Stimulated activated naive CD4-positive, alpha-beta T cell (primary cell): ENCODE measurements around the gene EXD3.

ENCODE experiments used
- DNase-seq, 6 experiments: peaks; one replicate each; lab custom pipeline; 2025; lab: John Stamatoyannopoulos, UW

Gene EXD3

GRCh38 chr9:137306066-137306849, 116.7 kb downstream of the EXD3 start:
- DNase-seq = no peak

- no peak for DNase-seq
These were observed 117.2 kb downstream of the EXD3 start for GRCh38 chr9:137305798-137306065.

- peak in 5 of 6 experiments; percentile 13 to 38 (median 35) for DNase-seq
These were observed 117.7 kb downstream of the EXD3 start for GRCh38 chr9:137305060-137305797.

- no peak for DNase-seq
These were observed 118.4 kb downstream of the EXD3 start for GRCh38 chr9:137304383-137305059.

GRCh38 chr9:137303893-137304382, 119.0 kb downstream of the EXD3 start:
- no peak for DNase-seq

DNA sequence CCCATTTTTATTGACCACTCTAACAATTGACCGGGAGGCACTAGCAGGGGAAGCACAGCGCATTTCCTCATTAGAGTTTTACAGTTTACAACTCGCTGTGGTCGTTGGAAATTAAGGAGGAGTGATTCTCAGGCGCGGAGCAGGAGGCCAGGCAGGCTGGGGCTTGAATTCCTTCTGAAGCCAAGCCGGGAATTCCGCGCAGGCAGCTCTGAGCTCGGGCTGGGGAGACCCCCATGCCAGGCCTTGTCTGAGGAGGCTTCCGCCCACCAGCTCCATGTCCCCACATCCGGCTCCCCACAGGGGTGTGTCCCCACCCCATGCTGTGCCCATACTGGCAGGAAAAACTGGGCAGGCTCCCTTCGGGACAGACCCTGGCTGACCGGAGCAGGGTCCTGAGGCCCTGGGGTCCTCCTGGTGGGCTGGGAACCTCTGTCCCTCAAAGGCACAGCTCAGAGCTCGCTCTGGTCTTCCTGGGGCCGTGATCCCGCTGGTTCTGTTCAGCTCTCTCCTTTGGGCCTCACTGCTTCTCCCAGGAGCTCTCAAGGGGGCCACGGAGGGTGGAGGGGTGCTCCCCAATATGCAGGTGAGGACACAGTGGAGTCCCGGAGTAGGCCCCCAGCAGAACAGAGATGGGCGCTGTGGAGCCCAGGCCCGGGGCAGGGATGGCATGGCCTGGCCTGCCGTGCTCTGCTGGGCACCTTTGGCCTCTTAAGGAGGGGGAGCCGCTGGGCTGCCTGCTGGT, 119.6 kb downstream of the EXD3 start:
- no peak for DNase-seq

DNA sequence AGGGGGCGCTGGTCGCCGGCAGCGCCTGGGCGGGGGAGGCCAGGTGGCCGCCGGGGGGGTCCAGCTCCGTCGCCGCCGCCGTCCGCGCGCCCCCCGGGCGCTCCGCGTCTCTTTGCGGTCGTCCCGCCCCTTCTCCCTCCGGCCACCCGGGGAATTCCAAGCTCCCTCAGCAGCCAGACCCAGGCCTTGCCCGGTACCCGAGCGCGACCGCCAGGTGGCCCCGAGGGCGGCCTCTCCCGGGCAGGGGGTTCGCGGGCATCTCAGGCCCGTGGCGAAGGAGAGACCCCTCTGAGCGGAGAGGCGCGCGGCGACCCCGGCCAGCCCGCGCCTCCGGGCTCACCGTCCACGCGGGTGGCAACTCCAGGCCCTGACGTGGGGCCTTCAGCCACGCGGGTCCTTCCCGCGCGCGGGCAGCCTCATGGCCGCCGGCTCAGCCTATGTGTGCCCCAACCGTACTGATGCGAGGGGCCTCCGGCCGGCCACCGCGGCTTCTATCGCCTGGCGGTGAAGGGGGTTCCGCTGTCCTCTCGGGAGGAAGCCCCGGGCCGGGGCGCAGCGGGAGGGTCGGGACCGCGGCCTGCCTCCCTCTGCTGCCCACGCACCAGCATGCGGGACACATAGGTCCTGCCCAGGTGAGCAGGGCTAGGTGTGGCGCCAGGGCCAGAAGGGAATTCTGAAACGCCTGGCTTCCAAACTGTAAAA, 120.4 kb downstream of the EXD3 start:
- no peak for DNase-seq

- DNase-seq = peak; percentile 82 to 93 (median 91)
These were observed 120.9 kb downstream of the EXD3 start, which contains the start of gene NRARP for GRCh38 chr9:137302118-137302448. Gene NRARP (minus strand): TSS chr9:137302271. CDS start chr9:137301928, 343 bp downstream.

DNA sequence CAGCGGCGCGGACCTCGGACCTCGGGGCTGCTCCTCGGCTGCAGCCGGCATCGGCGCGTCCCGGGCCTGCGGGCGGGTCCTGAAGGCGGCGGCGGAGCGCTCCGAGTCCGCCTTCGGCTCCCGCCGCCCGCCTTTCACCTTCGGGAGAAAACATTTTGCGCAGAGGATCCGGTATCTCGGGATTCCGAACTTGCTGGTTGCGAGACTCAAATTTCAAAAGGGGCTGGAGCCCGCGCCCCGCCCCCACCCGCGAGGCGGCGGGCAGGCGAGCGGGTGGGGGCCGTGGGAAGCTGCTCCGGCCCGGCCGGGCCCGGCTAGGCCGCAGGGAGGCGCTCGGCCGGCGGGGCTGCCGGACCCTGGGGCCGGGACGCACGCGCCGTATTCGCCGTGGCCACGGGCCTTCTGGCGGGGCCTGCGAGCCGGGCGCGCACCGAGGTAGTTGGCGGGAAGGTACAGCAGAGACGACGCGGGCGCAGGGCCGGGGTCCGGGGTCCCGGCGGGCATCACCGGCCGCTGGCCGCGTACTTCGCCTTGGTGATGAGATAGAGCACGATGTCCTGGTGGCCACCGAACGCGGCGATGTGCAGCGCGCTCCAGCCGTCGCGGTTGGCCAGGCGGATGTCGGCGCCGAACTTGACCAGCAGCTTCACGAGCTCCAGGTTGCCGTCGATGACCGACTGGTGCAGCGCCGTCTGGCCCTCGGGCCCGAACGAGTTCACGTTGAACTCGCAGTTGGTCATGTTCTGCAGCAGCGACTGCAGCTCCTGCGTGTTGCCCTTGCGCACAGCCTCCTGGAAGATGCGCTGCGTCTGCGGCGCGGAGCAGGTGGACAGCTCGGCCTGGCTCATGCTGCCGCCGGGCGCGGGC, 121.6 kb downstream of the EXD3 start:
- DNase-seq = peak in 1 of 6 experiments; percentile 23

DNA sequence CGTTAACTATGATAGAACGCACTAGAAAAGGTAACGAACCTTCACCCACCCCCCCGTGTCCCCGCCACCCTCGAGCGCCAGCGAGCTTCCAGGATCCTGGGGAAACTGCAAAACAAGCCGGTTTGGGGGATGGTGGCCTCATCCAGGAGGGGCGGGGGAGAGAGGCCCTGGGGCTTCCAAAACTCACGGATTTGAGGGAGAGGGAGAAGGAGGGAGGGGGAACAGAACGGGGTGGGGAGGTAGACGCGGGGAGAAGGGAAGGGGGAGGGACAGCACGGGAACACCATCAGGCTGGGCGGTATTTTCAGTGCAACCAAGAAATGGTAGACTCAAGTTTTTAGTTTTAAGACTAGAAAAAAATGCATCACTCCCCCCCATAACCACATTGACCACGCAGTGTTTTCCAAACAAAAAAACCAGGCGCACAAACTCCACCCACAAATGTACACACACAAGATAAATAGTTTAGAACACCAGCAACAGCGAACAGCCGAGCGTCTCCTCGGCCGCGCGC, 122.3 kb downstream of the EXD3 start:
- no peak for DNase-seq

GRCh38 chr9:137299938-137300337, 123.0 kb downstream of the EXD3 start:
- no peak for DNase-seq

- no peak for DNase-seq
These were observed 123.8 kb downstream of the EXD3 start for GRCh38 chr9:137299203-137299565.

DNA sequence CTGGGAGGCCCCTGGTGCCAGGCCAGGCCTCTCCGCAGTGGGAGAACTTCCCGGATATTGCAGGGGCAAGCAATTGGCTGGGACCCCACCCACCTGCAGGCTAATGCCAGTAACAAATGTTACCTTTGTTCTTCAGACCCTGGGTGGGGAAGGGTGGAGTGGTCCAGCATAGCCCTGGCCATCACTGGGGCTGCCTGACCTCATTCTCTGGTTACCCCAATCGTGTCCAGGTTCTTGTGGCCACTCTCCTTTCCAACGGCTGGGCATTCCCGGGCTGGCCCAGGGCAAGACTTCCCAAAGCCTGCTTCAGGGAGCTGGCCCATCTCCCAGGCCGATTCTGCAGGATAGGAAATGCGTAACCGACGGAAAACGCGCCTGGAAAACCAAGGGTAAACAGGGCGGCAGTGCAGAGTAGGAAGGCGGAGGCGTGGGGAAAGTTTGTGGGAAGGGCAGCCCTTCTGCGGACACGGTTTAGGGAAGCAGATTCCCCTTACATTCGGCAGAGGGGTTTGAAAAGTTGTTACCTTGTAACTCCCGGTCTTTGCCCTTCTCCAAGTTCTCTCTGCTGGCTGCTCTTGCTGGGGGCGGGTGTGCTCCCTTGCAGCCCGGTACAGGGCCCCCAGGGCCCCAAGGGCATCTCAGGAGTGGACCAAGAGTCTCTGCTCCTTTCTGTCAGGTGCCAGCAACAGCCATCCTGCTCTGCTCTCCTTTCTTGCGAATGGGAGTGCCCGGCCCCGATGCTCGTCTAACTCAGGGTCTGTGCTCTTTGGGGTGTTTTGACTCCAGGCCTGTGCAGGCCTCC, 124.4 kb downstream of the EXD3 start:
- DNase-seq = no peak

DNA sequence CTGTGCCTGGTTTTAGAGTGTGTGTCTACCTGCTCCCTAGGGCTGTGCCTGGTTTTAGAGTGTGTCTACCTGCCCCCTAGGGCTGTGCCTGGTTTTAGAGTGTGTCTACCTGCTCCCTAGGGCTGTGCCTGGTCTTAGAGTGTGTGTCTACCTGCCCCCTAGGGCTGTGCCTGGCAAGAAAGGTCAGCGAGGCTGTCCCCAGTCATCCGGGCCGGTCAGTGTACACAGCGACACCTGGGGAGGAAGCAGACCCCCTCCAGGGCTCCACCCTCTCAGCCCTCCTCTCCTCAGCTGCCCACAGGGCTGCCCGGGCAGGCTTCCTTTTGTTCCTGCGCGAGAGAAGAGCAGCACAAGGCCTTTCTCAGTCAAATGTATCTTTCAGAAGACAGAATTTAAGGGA, 125.0 kb downstream of the EXD3 start:
- DNase-seq = no peak

- DNase-seq = no peak
These were observed 126.0 kb downstream of the EXD3 start for GRCh38 chr9:137296670-137297664.

- DNase-seq = no peak
These were observed 126.9 kb downstream of the EXD3 start for GRCh38 chr9:137295849-137296669.

DNA sequence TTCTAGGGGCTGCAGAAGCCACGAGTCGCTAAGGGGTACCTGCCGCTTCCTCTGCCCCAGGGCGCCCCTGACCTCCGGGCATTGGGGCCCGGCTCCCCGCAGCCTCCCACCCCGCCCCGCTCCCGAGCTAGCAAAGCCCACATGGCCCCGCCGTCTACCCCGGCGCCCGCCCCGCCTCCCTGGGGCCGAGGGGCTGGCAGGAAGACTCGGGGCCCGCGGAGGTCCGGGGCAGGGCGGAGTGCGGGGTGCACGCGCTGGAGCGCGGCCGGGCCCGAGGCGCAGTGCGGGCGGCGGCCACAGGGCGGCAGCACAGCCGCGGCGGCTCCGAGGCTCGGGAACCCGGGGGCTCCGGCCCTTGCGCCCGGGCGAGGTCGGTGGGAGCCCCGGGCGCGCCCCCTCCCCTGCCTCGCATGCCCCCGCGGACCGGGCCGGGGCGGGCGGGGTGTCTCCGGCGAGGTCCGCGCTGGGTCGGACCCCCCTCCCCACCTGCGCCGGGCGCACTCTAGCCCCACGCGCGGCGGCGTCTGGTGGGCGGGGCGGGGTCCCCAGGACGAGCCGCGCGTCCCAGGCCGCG, 127.6 kb downstream of the EXD3 start:
- DNase-seq = peak in 3 of 6 experiments; percentile 45 to 53 (median 50)
